ENCODE results near the gene ARHGAP21.
"Not testable (repeated sequence)": the region's sequence is repeated elsewhere in the genome, so short reads cannot be mapped to it uniquely, and the experiment has no call there.

Gene ARHGAP21

DNA sequence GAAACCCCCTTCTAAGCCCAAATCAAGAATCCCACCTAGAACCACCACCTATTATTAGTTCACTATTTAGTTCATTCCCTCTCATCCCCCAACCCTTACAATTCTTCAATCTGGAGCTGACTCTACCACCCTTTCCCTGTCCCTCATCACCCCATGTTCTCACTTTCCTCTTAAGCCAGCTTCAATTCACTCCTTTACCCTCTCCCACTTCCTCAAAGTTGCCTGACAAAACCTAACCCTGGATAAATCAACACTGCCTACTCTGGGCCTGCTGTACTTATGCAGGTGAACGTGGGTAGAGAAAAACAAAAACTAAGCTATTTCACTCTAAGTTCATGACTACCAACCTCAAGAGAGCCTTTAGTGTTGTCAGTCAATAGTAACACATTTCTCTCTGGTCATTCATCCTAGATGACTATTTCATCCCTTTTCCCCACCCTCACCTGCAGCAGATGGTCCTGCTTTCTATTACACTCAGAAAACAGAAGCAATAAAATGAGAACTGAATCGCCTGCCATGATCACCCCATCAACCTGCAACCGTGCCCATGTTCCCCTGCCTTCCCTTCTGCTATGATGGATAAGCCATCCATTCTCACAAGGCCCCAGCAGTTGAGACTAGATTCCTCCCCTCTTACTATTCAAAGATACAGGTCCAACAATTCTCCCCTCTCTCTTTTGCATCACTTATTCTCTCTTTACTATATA is 52.6 kb downstream of the ARHGAP21 start:
- DNase-seq (ENCODE audit: low read depth), result no peak
- TF ChIP-seq, protein P1, sequence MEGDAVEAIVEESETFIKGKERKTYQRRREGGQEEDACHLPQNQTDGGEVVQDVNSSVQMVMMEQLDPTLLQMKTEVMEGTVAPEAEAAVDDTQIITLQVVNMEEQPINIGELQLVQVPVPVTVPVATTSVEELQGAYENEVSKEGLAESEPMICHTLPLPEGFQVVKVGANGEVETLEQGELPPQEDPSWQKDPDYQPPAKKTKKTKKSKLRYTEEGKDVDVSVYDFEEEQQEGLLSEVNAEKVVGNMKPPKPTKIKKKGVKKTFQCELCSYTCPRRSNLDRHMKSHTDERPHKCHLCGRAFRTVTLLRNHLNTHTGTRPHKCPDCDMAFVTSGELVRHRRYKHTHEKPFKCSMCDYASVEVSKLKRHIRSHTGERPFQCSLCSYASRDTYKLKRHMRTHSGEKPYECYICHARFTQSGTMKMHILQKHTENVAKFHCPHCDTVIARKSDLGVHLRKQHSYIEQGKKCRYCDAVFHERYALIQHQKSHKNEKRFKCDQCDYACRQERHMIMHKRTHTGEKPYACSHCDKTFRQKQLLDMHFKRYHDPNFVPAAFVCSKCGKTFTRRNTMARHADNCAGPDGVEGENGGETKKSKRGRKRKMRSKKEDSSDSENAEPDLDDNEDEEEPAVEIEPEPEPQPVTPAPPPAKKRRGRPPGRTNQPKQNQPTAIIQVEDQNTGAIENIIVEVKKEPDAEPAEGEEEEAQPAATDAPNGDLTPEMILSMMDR (IDR thresholded peaks at IDR 0.05; ENCODE audit: insufficient read depth, low read depth, low read length, missing control alignments), result no peak
- no peak overlapping the region for H3K4me3 ChIP-seq (ENCODE audit: low read depth, low read length)

DNA sequence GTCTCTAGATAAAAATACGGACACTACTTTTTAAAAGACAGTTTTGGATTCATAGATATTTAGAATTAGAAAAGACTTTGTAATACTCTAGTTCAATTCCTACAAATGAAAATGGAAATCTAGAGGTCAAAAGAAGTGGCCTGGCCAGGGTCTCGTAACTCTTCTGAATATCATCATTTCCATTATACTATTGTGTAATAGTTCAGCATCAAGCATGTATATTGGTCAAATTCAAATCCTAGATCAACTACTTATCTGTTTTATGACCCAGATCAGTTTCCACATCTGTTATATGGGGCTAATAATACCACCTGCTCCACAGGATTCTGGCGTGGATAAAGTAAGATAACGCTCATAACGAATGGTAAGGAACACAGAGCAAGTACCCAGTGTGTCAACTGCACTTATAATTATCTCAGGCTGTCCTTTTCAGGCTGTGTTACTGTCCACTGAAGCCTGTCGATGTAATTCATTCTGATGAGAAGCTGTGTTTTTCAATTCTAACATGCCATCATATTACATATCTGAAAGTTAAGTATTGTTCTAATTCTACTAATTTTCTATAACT is 54.3 kb downstream of the ARHGAP21 start:
- H3K4me3 ChIP-seq (ENCODE audit: low read depth, low read length), result no peak overlapping the region
- DNase-seq (ENCODE audit: low read depth), result no peak
- TF ChIP-seq, protein P1 (IDR thresholded peaks at IDR 0.05; ENCODE audit: insufficient read depth, low read depth, low read length, missing control alignments), result no peak

DNA sequence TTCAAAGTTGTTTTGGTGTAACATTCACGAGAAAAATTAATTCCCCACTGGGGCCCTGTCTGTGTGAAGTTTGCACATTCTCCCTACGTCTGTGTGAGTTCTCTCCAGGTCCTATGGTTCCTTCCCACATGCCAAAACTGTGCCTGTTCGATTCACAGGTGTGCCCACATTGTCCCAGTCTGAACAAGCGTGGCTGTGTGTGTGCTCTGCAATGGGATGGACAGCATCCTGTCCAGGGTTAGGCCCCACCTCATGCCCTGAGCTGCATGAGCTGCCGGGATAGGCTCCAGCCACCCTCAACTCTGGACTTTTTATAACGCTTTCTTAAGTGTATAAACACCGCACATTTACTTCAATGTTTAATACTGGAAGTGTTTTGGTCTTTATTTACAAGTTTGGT is 55.4 kb downstream of the ARHGAP21 start:
- no peak for DNase-seq (ENCODE audit: low read depth)
- H3K4me3 ChIP-seq (ENCODE audit: low read depth, low read length), result no peak overlapping the region
- TF ChIP-seq, protein P1 (IDR thresholded peaks at IDR 0.05; ENCODE audit: insufficient read depth, low read depth, low read length, missing control alignments), result no peak

DNA sequence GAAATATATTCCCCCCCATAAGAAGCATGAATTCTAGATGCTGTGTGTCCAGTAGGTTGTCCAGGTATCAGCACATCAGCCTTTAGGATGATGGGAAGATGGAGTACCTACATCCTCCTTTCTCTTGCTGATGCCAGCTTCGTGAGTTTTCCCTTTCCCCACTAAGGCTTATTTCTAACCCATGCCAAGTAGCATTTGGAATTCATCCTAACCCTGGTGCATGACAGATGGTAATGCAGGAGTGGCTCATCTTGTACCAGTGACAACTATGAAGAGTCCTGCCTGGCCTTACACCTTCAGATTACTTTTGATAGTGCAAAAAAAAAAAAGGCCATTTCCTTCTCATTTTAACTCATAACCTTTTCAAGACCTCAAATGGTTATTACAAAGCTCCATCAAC is 58.7 kb downstream of the ARHGAP21 start:
- no peak for DNase-seq (ENCODE audit: low read depth)
- no peak overlapping the region for H3K4me3 ChIP-seq (ENCODE audit: low read depth, low read length)
- TF ChIP-seq, protein P1 (IDR thresholded peaks at IDR 0.05; ENCODE audit: insufficient read depth, low read depth, low read length, missing control alignments), result no peak

DNA sequence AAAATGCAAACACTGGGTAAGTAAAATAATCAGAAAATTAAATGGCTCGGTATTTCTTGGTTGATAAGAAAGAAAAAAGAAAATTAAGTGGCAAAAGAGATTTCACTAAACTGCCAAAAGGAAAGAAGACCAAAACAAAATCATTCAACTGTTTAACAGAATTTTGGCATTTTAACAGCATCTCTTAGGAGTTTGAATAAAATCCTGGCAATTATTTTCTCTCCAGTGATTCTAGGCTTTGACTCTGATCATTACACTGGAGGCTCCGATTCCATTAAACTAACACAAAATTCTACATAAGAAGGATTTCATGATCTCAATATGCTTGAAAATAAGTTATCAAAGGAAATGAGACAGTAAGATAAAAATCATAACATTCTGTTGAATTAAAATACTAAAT is 62.3 kb downstream of the ARHGAP21 start:
- DNase-seq (ENCODE audit: low read depth), result no peak
- H3K4me3 ChIP-seq (ENCODE audit: low read depth, low read length), result no peak overlapping the region
- TF ChIP-seq, protein P1 (IDR thresholded peaks at IDR 0.05; ENCODE audit: insufficient read depth, low read depth, low read length, missing control alignments), result no peak

DNA sequence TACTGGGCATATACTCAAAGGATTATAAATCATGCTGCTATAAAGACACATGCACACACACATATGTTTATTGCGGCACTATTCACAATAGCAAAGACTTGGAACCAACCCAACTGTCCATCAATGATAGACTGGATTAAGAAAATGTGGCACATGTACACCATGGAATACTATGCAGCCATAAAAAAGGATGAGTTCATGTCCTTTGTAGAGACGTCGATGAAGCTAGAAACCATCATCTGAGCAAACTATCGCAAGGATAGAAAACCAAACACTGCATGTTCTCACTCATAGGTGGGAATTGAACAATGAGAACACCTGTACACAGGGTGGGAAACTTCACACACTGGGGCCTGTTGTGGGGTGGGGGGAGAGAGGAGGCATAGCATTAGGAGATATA is 65.4 kb downstream of the ARHGAP21 start:
- H3K4me3 ChIP-seq (ENCODE audit: low read depth, low read length); DNase-seq (ENCODE audit: low read depth): not testable (repeated sequence)

DNA sequence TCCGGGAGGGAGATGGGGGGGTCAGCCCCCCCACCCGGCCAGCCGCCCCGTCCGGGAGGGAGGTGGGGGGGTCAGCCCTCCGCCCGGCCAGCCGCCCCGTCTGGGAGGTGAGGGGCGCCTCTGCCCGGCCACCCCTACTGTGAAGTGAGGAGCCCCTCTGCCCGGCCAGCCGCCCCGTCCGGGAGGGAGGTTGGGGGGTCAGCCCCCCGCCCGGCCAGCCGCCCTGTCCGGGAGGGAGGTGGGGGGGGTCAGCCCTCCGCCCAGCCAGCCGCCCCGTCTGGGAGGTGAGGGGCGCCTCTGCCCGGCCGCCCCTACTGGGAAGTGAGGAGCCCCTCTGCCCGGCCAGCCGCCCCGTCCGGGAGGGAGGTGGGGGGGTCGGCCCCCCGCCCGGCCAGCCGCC is 67.4 kb downstream of the ARHGAP21 start:
- not testable (repeated sequence) for DNase-seq (ENCODE audit: low read depth); H3K4me3 ChIP-seq (ENCODE audit: low read depth, low read length)

DNA sequence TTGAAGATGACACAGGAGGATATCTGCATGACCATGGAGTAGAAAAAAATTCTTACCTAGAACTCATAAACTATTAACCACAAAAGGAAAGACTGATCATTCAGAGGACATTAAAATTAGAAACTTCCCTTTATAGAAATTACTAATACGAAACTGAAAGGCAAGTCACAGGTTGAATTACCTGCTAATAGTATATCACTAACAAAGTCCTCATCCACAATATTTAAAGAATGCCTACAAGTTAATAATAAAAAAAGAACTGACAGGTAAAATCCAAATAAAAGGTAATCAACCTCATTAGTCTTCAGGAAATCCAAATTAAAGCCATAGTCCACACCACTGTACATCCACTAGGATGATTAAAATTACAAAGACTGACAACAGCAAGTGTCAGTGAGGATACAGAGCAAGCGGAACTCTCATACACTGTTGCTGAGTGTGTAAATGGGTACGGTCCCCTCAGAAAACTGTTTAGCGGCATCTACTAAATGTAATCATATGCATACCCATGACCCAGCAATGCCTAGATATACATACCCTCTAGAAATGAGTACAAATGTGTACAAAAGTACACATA is 71.2 kb downstream of the ARHGAP21 start:
- peak overlapping the region; percentile 38 for H3K4me3 ChIP-seq (ENCODE audit: low read depth, low read length)
- DNase-seq (ENCODE audit: low read depth), result peak; percentile 67
- TF ChIP-seq, protein P1 (IDR thresholded peaks at IDR 0.05; ENCODE audit: insufficient read depth, low read depth, low read length, missing control alignments), result no peak

All from GM12865 (cell line).